Measurements from ENCODE around the gene FAM149B1.

DNA sequence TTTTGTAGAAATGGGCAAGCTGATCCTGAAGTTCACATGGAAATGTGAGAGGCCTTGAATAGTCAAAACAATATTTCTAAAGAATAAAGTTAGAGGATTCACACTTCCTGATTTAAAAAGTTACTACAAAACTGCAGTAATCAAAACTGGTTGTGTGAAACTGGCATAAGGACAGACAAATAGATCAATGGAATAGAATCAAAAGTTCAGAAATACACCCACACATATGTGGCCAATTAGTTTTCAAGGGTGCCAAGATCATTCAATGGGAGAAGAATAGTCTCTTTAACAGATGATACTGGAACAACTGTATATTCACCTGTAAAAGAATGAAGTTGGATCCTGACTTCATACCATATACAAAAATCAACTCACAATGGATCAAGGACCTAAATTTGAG is 51.5 kb downstream of the FAM149B1 start:
- TF ChIP-seq, protein P1, sequence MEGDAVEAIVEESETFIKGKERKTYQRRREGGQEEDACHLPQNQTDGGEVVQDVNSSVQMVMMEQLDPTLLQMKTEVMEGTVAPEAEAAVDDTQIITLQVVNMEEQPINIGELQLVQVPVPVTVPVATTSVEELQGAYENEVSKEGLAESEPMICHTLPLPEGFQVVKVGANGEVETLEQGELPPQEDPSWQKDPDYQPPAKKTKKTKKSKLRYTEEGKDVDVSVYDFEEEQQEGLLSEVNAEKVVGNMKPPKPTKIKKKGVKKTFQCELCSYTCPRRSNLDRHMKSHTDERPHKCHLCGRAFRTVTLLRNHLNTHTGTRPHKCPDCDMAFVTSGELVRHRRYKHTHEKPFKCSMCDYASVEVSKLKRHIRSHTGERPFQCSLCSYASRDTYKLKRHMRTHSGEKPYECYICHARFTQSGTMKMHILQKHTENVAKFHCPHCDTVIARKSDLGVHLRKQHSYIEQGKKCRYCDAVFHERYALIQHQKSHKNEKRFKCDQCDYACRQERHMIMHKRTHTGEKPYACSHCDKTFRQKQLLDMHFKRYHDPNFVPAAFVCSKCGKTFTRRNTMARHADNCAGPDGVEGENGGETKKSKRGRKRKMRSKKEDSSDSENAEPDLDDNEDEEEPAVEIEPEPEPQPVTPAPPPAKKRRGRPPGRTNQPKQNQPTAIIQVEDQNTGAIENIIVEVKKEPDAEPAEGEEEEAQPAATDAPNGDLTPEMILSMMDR (IDR thresholded peaks at IDR 0.05 in 4 of 5, conservative IDR thresholded peaks at IDR 0.05 in 1 of 5) = no peak
- no peak for TF ChIP-seq POLR2A (IDR thresholded peaks at IDR 0.05)

Data from gastrocnemius medialis (tissue), 4 donors.